GM10248 (cell line): ENCODE data around the gene SH2D3C.

ENCODE experiments used
- CTCF ChIA-PET: fragments of 300-600 bp; sonication (Branson Sonifier 250); formaldehyde crosslinking; extraction: SDS; loops from one replicate; lab custom pipeline; 2021; ENCODE audit warnings: antibody characterized with exemption; lab: Yijun Ruan, JAX
- POLR2A ChIA-PET: fragments of 350-650 bp; sonication (Branson Sonifier 250); formaldehyde crosslinking; extraction: SDS; loops from one replicate; lab custom pipeline; 2020; ENCODE audit warnings: antibody characterized with exemption; lab: Yijun Ruan, JAX
- DNase-seq: peaks from one replicate; pipeline ENCODE4 v3.0.0; 2012; ENCODE audit errors: extremely low spot score
- TF ChIP-seq, protein P1 (sequence below): IDR thresholded peaks from 2 replicates; pipeline ENCODE4 v1.5.1; 2012; ENCODE audit warnings: mild to moderate bottlenecking, low read depth; ENCODE audit errors: extremely low read depth, missing control alignments, control extremely low read depth

Gene SH2D3C

GRCh38 chr9:127755061-127756060 is 23.1 kb downstream of the SH2D3C start:
- ChIA-PET CTCF (interaction anchor here (1.1 to 2.9 kb wide), 4 partner anchors 12 to 114 kb away, joined by 3 to 11 read pairs (median 4); partner anchors contain the start of gene TOR2A), POLR2A (no interaction called here)
- DNase-seq: no peak
- TF ChIP-seq, protein P1, sequence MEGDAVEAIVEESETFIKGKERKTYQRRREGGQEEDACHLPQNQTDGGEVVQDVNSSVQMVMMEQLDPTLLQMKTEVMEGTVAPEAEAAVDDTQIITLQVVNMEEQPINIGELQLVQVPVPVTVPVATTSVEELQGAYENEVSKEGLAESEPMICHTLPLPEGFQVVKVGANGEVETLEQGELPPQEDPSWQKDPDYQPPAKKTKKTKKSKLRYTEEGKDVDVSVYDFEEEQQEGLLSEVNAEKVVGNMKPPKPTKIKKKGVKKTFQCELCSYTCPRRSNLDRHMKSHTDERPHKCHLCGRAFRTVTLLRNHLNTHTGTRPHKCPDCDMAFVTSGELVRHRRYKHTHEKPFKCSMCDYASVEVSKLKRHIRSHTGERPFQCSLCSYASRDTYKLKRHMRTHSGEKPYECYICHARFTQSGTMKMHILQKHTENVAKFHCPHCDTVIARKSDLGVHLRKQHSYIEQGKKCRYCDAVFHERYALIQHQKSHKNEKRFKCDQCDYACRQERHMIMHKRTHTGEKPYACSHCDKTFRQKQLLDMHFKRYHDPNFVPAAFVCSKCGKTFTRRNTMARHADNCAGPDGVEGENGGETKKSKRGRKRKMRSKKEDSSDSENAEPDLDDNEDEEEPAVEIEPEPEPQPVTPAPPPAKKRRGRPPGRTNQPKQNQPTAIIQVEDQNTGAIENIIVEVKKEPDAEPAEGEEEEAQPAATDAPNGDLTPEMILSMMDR: no peak

DNA sequence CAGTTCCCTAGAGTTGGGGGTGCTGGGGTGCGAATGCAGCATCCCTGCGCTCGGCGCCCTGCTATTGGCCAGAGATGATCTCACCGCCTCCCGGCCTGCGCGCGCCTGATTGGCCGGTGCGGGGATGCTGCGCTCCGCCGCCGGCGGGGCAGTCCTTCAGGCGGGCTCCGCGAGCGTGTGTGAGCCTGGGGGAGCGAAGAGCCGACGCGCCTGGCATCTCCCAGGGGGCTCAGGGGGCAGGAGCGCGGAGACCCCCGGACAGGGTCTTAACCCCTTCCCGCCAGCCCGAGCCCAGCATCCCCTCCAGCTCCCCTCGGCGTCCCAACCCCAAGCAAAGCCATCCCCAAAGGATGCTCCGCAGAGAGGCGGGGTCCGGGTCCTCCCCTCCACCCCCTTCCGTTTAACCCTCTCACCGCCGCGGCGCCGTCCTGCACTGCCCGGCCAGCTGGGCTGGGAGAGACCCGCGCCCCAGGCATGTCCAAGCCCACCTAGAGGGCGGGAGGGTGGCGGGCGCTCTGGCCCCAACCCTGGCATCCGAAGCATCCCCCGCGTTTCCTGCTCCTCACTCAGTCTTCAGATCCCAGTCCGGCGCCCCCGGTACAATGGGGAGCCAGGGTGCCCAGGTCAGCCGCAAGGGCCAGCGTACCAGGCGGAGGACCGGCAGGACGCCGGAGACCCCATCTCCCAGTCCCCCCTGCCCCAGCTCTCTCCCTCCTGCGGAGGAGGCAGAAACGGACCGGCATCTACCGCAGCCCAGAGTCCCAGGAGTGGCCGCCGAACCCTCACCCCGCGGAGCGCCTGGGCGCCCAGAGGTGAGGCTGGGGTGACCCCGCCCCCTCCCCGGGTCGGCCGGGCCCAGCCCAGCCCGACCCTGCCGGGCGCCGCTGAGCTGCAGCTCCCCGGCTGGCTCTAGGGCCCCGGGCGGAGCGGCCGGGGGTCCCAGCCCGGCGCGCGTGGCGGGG is 24.1 kb downstream of the SH2D3C start:
- TF ChIP-seq, protein P1: no peak
- ChIA-PET POLR2A (no interaction called here), CTCF (interaction anchor here (1.5 to 1.8 kb wide), 2 partner anchors 115 to 166 kb away, joined by 4 to 5 read pairs; no protein-coding TSS in a partner anchor)
- no peak for DNase-seq

- ChIA-PET CTCF (interaction anchor here (1.5 to 1.8 kb wide), 2 partner anchors 116 to 167 kb away, joined by 4 to 5 read pairs; no protein-coding TSS in a partner anchor), POLR2A (no interaction called here)
- no peak for DNase-seq
- TF ChIP-seq, protein P1: no peak
Observed at GRCh38 chr9:127753622-127754021, 24.8 kb downstream of the SH2D3C start.

GRCh38 chr9:127753148-127753547 is 25.3 kb downstream of the SH2D3C start:
- ChIA-PET POLR2A (no interaction called here), CTCF (interaction anchor here (1.5 to 4.2 kb wide), 2 partner anchors 18 to 168 kb away, joined by 4 to 17 read pairs; partner anchors contain the start of gene TOR2A)
- TF ChIP-seq, protein P1: no peak

GRCh38 chr9:127751269-127752054 is 27.0 kb downstream of the SH2D3C start:
- CTCF ChIA-PET: interaction anchor here (0.9 to 4.2 kb wide), 2 partner anchors 16 to 170 kb away, joined by 3 to 17 read pairs; partner anchors contain the start of gene TOR2A
- POLR2A ChIA-PET: no interaction called here
- DNase-seq: no peak
- TF ChIP-seq, protein P1: no peak

More at GRCh38 chr9:127753148-127753547, 25.3 kb downstream of the SH2D3C start:
- no peak for DNase-seq
